Measurements from ENCODE around the gene PTPRC.

Gene PTPRC

DNA sequence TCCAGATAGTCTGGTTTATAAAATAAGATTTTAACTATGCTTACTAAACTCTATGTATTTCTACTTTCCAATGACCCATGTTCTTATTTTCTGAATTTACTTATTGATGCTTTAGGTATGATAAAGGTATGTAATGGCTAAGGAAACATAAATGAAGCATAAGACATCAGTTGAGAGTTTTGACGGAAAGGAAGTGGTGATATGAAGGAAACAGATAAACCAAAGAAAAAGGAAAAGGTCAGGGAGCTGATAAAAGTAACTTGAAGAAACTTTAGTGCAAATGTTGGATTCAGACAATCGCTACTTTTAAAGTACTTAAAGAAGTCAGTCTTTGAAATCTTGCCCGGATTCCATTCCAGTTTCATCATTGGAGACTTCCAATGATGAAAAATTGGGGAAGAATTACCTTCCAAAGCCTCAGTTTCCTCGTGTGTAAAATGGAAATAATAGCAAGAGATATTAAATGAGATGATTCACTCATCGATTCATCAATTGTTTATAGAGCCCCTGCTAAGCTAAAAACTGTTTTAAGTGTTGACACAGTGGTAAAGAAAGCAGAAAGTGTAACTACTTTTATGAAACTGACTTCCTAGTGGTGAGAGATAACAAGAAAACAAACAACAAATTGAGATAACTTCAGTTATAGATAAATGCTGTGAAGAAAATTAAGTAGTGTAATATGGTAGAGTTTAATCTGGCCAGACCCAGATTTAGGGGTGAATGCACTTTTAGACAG lies 10.6 kb downstream of the PTPRC start:
- DNase-seq, result no peak

DNA sequence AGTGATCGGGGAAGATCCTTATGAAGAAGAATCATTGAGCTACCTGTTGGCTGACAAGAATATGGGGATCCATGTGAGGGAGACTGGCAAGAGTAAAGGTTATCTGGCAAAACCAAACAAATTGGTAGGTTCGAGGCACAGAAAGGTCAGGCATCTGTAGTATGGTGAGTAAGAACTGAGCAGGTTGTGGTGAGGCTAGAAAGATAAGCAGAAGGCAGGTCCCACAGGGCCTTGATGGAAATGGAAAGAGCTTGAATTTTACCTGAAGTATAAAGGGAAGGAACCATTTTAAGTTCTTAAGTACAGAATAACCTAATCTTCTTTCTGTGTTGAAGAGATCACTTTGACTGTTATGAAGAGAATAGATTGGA lies 11.1 kb downstream of the PTPRC start:
- DNase-seq, result peak; percentile 53

GRCh38 chr1:198650506-198650905 lies 11.7 kb downstream of the PTPRC start:
- no peak for DNase-seq

DNA sequence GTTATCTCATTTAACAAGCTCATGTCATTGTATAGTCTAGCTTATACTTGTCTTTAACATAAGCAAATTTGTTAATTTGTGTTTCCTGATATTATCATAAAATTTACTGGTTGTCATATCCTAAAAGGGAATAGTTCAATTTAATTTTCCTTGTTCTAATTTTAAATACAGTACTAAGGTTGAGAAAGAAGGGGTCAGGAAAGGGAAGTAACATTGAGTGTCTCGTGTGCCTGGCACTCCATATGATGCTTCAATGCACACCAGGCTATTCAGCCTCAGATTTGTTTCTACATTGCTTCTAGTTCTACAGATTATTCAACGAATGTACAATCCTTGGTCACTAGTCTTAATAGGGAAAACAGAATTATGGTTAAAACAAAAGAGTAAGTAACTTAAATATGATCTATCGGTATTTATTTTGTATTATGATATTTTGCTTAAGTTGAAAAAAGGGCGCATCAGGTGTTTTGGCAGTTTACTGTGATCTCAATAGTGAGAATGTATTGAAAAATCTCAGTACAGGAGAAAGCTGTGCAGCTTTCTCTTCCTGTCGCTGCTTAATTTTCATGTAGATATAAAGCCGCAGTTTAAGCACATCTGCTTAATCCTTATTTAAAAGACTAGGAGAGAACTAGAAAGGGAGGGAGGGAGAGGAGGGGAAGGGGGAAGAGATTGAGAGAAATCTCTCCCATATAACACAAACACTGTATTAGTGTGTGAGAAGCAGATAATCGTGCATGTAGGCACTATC lies 13.0 kb downstream of the PTPRC start:
- no peak for DNase-seq

DNA sequence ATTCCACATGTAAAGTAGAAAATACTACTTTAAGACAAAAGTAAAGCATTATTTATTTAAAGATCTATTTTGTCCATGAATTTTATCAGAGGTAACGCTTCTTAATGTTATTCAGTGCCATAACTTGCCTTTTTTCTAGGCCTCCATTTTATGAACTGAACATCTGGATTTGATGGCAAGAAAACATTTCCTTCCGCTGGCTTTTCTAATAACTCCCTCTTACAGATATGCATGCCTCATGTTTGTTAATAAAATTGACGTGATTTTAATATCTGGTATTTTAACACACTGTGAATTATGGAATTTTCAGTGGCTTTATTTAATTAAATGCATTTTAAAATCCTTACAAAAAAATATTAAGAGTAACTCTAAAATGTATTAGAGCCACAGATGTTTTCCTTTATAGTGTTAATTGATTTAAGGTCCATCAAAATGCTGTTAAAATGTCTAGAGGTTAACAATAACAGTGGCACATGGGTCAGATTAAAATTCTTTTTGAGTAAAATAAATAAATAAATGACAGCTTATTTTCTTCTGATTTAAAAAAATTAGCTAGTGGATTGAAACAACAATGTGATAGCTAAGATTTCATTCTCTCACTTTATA lies 15.1 kb downstream of the PTPRC start:
- no peak for DNase-seq

GRCh38 chr1:198655459-198656121 lies 16.8 kb downstream of the PTPRC start:
- no peak for DNase-seq

DNA sequence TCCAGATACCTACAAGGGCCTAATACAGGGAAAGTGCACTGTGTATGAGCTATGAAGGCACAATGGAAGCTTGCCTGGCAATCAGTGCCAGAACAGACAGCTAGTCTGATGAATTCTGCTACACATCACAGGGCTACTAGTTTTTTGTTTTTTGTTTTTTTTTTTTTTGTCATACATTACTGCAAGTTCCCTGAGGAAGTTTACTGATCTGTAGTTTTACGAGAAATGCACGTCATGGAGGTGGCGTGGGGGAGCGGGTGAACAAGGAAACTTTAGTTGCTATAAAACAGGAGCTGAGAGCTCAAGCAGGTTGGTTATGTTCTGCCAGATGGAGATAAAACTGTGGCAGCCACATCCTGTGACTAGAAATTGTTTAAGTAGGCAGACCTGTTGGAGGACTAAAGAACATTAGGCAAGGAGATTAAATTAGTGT lies 17.7 kb downstream of the PTPRC start:
- peak; percentile 83 for DNase-seq

- peak; percentile 32 for DNase-seq
Observed at GRCh38 chr1:198657550-198658064, 18.8 kb downstream of the PTPRC start.

DNA sequence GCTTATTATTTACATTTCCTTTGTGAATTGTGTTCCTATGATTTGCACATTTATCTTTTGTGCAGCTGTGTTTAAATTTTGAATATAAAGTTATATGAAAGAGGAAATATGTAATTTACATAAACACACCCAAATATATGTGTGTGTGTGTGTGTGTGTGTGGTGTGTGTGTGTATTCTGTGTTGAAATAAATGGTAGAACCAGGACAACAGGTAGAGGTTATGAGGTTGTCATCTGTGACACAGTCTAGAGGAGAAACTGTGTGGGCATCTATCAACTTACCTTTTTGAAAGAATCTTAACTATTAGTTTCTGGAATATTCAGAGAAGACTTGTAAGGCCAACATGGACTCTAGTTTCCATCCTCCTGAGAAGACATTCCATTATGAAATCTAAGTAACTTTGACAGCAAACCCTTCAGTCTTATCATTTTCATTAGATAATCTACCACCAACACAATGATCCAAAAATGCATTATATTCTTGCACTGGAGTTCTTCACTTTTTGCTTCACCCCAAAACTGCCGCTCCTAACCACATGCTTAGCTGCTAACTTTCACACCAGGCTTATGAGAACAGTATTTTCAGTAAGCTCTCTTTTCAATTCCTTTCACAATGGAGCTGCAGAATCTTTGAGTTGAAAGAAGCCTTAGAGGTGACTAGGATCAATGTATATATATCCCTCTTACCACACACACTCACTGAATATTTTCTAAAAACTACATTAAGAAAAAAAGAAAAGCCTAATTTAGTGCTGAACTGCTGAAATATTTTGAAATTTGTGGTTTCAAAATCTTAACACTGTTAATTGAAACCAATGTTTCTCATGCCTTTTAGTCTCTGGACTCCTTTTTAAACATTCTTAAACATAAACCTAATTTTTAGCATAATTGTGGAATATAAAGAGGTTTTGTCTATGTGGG lies 21.8 kb downstream of the PTPRC start:
- DNase-seq, result peak; percentile 34

DNA sequence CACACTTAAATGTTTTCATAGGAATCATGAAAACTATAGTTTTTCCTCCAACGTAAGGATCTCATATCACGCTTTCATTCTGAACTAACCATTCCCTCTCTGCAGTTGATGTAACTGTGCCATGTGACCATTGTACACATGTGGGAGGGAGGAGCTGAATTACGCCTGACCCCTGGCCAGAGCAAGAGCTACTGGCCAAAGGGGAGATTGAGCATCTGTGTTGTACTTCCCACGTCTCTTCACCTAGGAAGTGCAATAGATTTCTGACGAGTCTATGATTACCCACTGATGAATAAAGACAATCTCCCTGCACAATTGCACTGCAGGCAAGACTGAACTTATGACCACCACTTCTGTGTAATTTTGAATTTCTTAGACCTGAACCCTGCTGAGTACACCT lies 24.0 kb downstream of the PTPRC start:
- DNase-seq, result no peak

- DNase-seq, result peak; percentile 69
Observed at GRCh38 chr1:198664068-198664788, 25.4 kb downstream of the PTPRC start.

GRCh38 chr1:198667186-198667585 lies 28.3 kb downstream of the PTPRC start:
- no peak for DNase-seq

- DNase-seq, result no peak
Observed at GRCh38 chr1:198667807-198668206, 29.0 kb downstream of the PTPRC start.

- DNase-seq, result peak; percentile 92
Observed at GRCh38 chr1:198669023-198669698, 30.3 kb downstream of the PTPRC start.

DNA sequence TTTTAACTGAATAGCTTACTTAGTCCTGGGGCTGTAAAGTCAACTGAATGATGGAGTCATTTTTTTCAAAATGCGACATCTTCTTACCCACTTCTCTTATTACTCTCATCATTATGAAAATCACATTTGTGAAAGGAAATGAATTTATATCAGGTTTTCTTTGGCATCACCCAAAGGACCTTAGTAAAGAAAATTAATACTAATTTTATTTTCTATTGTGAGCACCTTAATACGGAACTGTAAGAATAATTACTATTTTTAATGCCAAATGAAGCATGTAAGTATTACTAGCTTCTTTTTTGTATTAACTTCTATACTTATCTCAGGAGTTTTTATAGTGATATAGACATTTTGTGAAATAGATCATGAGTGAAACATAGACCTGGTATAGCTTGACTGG lies 30.9 kb downstream of the PTPRC start:
- no peak for DNase-seq

GRCh38 chr1:198671136-198671535 lies 32.3 kb downstream of the PTPRC start:
- DNase-seq, result no peak

GRCh38 chr1:198672124-198672523 lies 33.3 kb downstream of the PTPRC start:
- DNase-seq, result no peak

GRCh38 chr1:198674009-198674408 lies 35.2 kb downstream of the PTPRC start:
- no peak for DNase-seq

GRCh38 chr1:198676253-198676652 lies 37.4 kb downstream of the PTPRC start:
- peak; percentile 43 for DNase-seq

GRCh38 chr1:198677027-198677426 lies 38.2 kb downstream of the PTPRC start:
- DNase-seq, result no peak

GRCh38 chr1:198677871-198678270 lies 39.0 kb downstream of the PTPRC start:
- DNase-seq, result no peak

All from hematopoietic multipotent progenitor cell treated with erythropoietin and hydrocortisone succinate and interleukin-3 and kit ligand, for 8 days (in vitro differentiated cells).